ENCODE measurements around the gene PTPN11. TPM values are rescaled to one million over a fixed set of nuclear protein-coding genes. Genes with fewer than 3 reads are reported as not detected.

The PTPN11 gene
- total and polyA plus RNA-seq, 2 of the 13 experiments (the other 11 are each of a cell fraction or from before 2014, with no cell fraction given), result 30.0 to 63.5 TPM

GRCh38 chr12:112523856-112524255 lies 105.1 kb downstream of the PTPN11 start (continued):
- TF ChIP-seq ISL2 (CRISPR knock-in tag; IDR thresholded peaks at IDR 0.05) (no peak), ZNF749 (CRISPR knock-in tag; IDR thresholded peaks at IDR 0.05; ENCODE audit: borderline replicate concordance) (no peak), CSRNP1 (CRISPR knock-in tag; IDR thresholded peaks at IDR 0.05) (no peak), RCOR2 (CRISPR knock-in tag; IDR thresholded peaks at IDR 0.05) (no peak), HMGXB4 (CRISPR knock-in tag; IDR thresholded peaks at IDR 0.05; ENCODE audit: borderline replicate concordance in 1 of 2, low read depth in 1 of 2) (no peak)

GRCh38 chr12:112524269-112524668 lies 105.5 kb downstream of the PTPN11 start:
- in situ Hi-C loops (cut with HindIII; ENCODE audit: extremely low pct_ligation_motif_present, low pct_unique_long_range_greater_than_20kb), result no loop called here
- CTCF ChIA-PET (ENCODE audit: low intra/inter-chr PET ratio, low total read pairs), result no interaction called here
- TF ChIP-seq ZBTB40 (IDR thresholded peaks at IDR 0.05) (peak; percentile 36; the same call in 1 of the 2 replicates), ZBTB40 (CRISPR knock-in tag; IDR thresholded peaks at IDR 0.05) (peak; percentile 39; the same call in 1 of the 2 replicates), RXRB (CRISPR knock-in tag; IDR thresholded peaks at IDR 0.05; ENCODE audit: borderline replicate concordance) (no peak), GABPB1 (CRISPR knock-in tag; IDR thresholded peaks at IDR 0.05) (no peak), MBD4 (IDR thresholded peaks at IDR 0.05; ENCODE audit: borderline replicate concordance, low read length) (no peak)

More at GRCh38 chr12:112524269-112524668, 105.5 kb downstream of the PTPN11 start:
- DNase-seq (ENCODE audit: low spot score), result no peak
- no peak for FAIRE-seq
- no peaks in the 10 kb centered on the region for H3K36me3 ChIP-seq (replicated peaks in 1 of 2; ENCODE audit: control insufficient read depth in 1 of 2, insufficient read depth in 2 of 2, low read length in 2 of 2)
- ATAC-seq, result no peak
- no peaks in the 10 kb centered on the region for H4K20me1 ChIP-seq (ENCODE audit: insufficient read depth, low read length)
- peaks cover 2 to 5% of the 10 kb centered on the region in 2 experiments; a peak in 2 of 5 replicates for H3K27me3 ChIP-seq (ENCODE audit: control insufficient read depth in 1 of 2, insufficient read depth in 2 of 2, low read length in 2 of 2)
- POLR2A ChIA-PET, result no interaction called here
- no peaks in the 10 kb centered on the region for H3K9me3 ChIP-seq (ENCODE audit: low read length)
- H3K27ac ChIP-seq (ENCODE audit: extremely low read length, insufficient read depth, low read length), result no peak overlapping the region
- H3K4me2 ChIP-seq (ENCODE audit: low read depth, low read length), result no peak overlapping the region
- H3K4me1 ChIP-seq (ENCODE audit: insufficient read depth, low read length), result no peaks in the 10 kb centered on the region
- no peak overlapping the region for H2AFZ ChIP-seq (ENCODE audit: low read length)
- H3K79me2 ChIP-seq (ENCODE audit: insufficient read depth, low read length), result no peaks in the 10 kb centered on the region
- WGBS (ENCODE audit: low lambda C conversion rate), result 38% methylated on average over 4 of the region's 4 CpGs
- no TSS peak for BruUV-seq (replicated peaks)
- no peak overlapping the region for H3K4me3 ChIP-seq (replicated peaks in 1 of 3; ENCODE audit: insufficient read depth in 1 of 3, low read depth in 2 of 3, low read length in 3 of 3)
- intact Hi-C loops (cut with micrococcal nuclease; ENCODE audit: unreplicated experiment), result no loop called here
- no peak overlapping the region for H3K9ac ChIP-seq (ENCODE audit: insufficient read depth, low read depth, low read length)
